Astrocyte (in vitro differentiated cells and primary cell): Measurements from ENCODE around the gene TPP1. TPM values are rescaled to one million over a fixed set of nuclear protein-coding genes. Genes with fewer than 3 reads are reported as not detected.
A peak's percentile ranks its signal among the peaks of the same experiment; 100 is the strongest.

ENCODE experiments used
- DNase-seq: peaks from one replicate; pipeline ENCODE4 v3.0.0-alpha.2; 2010; ENCODE audit warnings: low read depth
- FAIRE-seq: peaks from 2 replicates; lab custom pipeline; 2011; peaks lifted over from hg19 to GRCh38; lab: Jason Lieb, UNC
- H2AFZ ChIP-seq: 2 replicates; pipeline ENCODE4 v1.6.0; 2012; ENCODE audit warnings: low read depth, low read length, inconsistent platforms
- H3K27ac ChIP-seq: 2 replicates; pipeline ENCODE4 v1.5.1; 2011; ENCODE audit warnings: low read depth, low read length, inconsistent platforms
- H3K27me3 ChIP-seq: 2 replicates; pipeline ENCODE4 v1.6.0; 2011; ENCODE audit warnings: low read length, inconsistent platforms; ENCODE audit not compliant: insufficient read depth
- H3K36me3 ChIP-seq: 2 replicates; pipeline ENCODE4 v1.5.1; 2011; ENCODE audit warnings: low read length, inconsistent platforms; ENCODE audit not compliant: insufficient read depth
- H3K4me1 ChIP-seq: 2 replicates; pipeline ENCODE4 v1.5.1; 2011; ENCODE audit warnings: low read length, inconsistent platforms; ENCODE audit not compliant: insufficient read depth
- H3K4me2 ChIP-seq: 2 replicates; pipeline ENCODE4 v1.6.0; 2012; ENCODE audit warnings: low read length, inconsistent platforms
- H3K4me3 ChIP-seq: 2 replicates; pipeline ENCODE4 v1.5.1; 2011; ENCODE audit warnings: low read depth, mild to moderate bottlenecking, low read length, inconsistent platforms; ENCODE audit not compliant: insufficient read depth
- H3K79me2 ChIP-seq: 2 replicates; pipeline ENCODE4 v1.6.0; 2012; ENCODE audit warnings: mild to moderate bottlenecking, low read length, inconsistent platforms; ENCODE audit not compliant: insufficient read depth
- H3K9ac ChIP-seq: 2 replicates; pipeline ENCODE4 v1.6.0; 2012; ENCODE audit warnings: mild to moderate bottlenecking, low read length, inconsistent platforms
- H3K9me3 ChIP-seq: 2 replicates; pipeline ENCODE4 v1.5.1; 2012; ENCODE audit warnings: low read depth, mild to moderate bottlenecking, low read length, inconsistent platforms; ENCODE audit not compliant: insufficient read depth
- H4K20me1 ChIP-seq: 2 replicates; pipeline ENCODE4 v1.6.0; 2012; ENCODE audit warnings: low read length, inconsistent platforms; ENCODE audit not compliant: insufficient read depth
- H3K27ac Mint-ChIP-seq: one replicate; pipeline ENCODE4 v1.8.0; 2021; ENCODE audit warnings: mild to moderate bottlenecking, mixed read lengths; ENCODE audit not compliant: unreplicated experiment
- H3K27me3 Mint-ChIP-seq: one replicate; pipeline ENCODE4 v1.8.0; 2021; ENCODE audit warnings: low read depth, mixed read lengths; ENCODE audit not compliant: unreplicated experiment
- H3K36me3 Mint-ChIP-seq: one replicate; pipeline ENCODE4 v1.8.0; 2021; ENCODE audit warnings: low read depth, mixed read lengths; ENCODE audit not compliant: unreplicated experiment
- H3K4me1 Mint-ChIP-seq: one replicate; pipeline ENCODE4 v1.8.0; 2021; ENCODE audit warnings: low read depth, mixed read lengths; ENCODE audit not compliant: unreplicated experiment
- H3K4me3 Mint-ChIP-seq: one replicate; pipeline ENCODE4 v1.8.0; 2021; ENCODE audit warnings: mild to moderate bottlenecking, moderate library complexity, mixed read lengths; ENCODE audit not compliant: unreplicated experiment
- H3K9me3 Mint-ChIP-seq: one replicate; pipeline ENCODE4 v1.8.0; 2021; ENCODE audit warnings: mild to moderate bottlenecking, mixed read lengths; ENCODE audit not compliant: unreplicated experiment
- CTCF ChIP-seq: IDR thresholded peaks from 2 replicates; pipeline ENCODE4 v1.5.1; 2011; ENCODE audit warnings: low read depth, mild to moderate bottlenecking, inconsistent platforms, low read length, moderate library complexity; ENCODE audit not compliant: insufficient read depth
- EZH2 ChIP-seq: IDR thresholded peaks from 2 replicates; pipeline ENCODE4 v1.6.1; 2012; ENCODE audit warnings: mild to moderate bottlenecking, low read length, inconsistent platforms; ENCODE audit not compliant: insufficient read depth
- total RNA-seq: library from RNA; stranded (reverse); gene quantifications from 2 replicates; pipeline ENCODE4 v1.2.1, GENCODE V29; 2021

TPP1 gene
- total RNA-seq, 1 donor from 2014 or later: 43.4 TPM

- Mint-ChIP-seq H3K4me1 (no peaks in the 10 kb centered on the region), H3K36me3 (peaks cover 16% of the 10 kb centered on the region), H3K9me3 (no peaks in the 10 kb centered on the region), H3K4me3 (no peak overlapping the region), H3K27me3 (peaks cover 23% of the 10 kb centered on the region), H3K27ac (no peak overlapping the region)
- Histone ChIP-seq H2AFZ (peak overlapping the region; percentile 6), H3K27ac (no peak overlapping the region), H3K27me3 (no peaks in the 10 kb centered on the region), H3K79me2 (no peaks in the 10 kb centered on the region), H3K4me3 (no peak overlapping the region), H3K4me2 (peak overlapping the region; percentile 16), H3K36me3 (no peaks in the 10 kb centered on the region), H3K4me1 (peaks cover 8% of the 10 kb centered on the region), H3K9me3 (no peaks in the 10 kb centered on the region), H4K20me1 (no peaks in the 10 kb centered on the region), H3K9ac (no peak overlapping the region)
- FAIRE-seq: no peak
- TF ChIP-seq EZH2: no peak
- no peak for TF ChIP-seq CTCF
- DNase-seq: no peak
These were observed 16.1 kb upstream of the TPP1 start for GRCh38 chr11:6635082-6635932.

- TF ChIP-seq EZH2: no peak
- Mint-ChIP-seq H3K4me1 (no peaks in the 10 kb centered on the region), H3K9me3 (no peaks in the 10 kb centered on the region), H3K36me3 (peaks cover 16% of the 10 kb centered on the region), H3K4me3 (no peak overlapping the region), H3K27me3 (peaks cover 26% of the 10 kb centered on the region), H3K27ac (no peak overlapping the region)
- H3K4me2 ChIP-seq: no peak overlapping the region
- no peak overlapping the region for H2AFZ ChIP-seq
- no peaks in the 10 kb centered on the region for H4K20me1 ChIP-seq
- no peaks in the 10 kb centered on the region for H3K79me2 ChIP-seq
- H3K4me1 ChIP-seq: peaks cover 8% of the 10 kb centered on the region
- no peaks in the 10 kb centered on the region for H3K9me3 ChIP-seq
- FAIRE-seq (no peak), DNase-seq (no peak)
- no peak overlapping the region for H3K9ac ChIP-seq
- H3K27me3 ChIP-seq: no peaks in the 10 kb centered on the region
- H3K27ac ChIP-seq: no peak overlapping the region
- no peak overlapping the region for H3K4me3 ChIP-seq
- H3K36me3 ChIP-seq: no peaks in the 10 kb centered on the region
These were observed 15.3 kb upstream of the TPP1 start for GRCh38 chr11:6634534-6634933.

GRCh38 chr11:6633422-6634408, 14.5 kb upstream of the TPP1 start:
- Histone ChIP-seq H3K4me3 (no peak overlapping the region), H3K4me1 (peaks cover 8% of the 10 kb centered on the region), H3K27me3 (no peaks in the 10 kb centered on the region), H3K79me2 (no peaks in the 10 kb centered on the region), H2AFZ (no peak overlapping the region), H3K36me3 (no peaks in the 10 kb centered on the region), H3K27ac (no peak overlapping the region), H3K4me2 (no peak overlapping the region), H3K9me3 (no peaks in the 10 kb centered on the region), H4K20me1 (no peaks in the 10 kb centered on the region), H3K9ac (no peak overlapping the region)
- no peak for TF ChIP-seq EZH2
- no peak for TF ChIP-seq CTCF
- Mint-ChIP-seq H3K27ac (no peak overlapping the region), H3K9me3 (no peaks in the 10 kb centered on the region), H3K36me3 (peaks cover 18% of the 10 kb centered on the region), H3K4me3 (no peak overlapping the region), H3K4me1 (no peaks in the 10 kb centered on the region), H3K27me3 (peaks cover 30% of the 10 kb centered on the region)
- DNase-seq (no peak), FAIRE-seq (no peak)
